ENCODE results near the gene GRSF1.

DNA sequence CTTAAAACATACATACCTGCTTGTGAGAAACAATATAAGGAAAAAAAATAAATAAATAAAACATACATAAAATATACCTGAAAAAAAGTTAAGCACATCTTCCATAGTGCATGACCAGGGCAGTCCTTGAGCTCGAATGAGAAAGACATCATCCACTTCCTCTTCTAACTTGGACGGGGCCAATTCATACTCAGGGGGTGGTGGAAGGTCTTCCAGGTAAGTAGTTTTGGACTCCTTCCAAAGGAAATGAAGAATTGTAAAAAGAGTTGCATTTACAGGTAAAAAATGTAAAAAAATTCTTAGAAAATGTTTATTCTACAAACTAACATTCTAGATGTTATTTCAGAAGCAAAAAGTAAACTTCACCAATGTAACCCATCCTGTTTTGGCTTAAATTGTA is 3.6 kb downstream of the GRSF1 start:
- TF ChIP-seq, protein P1, sequence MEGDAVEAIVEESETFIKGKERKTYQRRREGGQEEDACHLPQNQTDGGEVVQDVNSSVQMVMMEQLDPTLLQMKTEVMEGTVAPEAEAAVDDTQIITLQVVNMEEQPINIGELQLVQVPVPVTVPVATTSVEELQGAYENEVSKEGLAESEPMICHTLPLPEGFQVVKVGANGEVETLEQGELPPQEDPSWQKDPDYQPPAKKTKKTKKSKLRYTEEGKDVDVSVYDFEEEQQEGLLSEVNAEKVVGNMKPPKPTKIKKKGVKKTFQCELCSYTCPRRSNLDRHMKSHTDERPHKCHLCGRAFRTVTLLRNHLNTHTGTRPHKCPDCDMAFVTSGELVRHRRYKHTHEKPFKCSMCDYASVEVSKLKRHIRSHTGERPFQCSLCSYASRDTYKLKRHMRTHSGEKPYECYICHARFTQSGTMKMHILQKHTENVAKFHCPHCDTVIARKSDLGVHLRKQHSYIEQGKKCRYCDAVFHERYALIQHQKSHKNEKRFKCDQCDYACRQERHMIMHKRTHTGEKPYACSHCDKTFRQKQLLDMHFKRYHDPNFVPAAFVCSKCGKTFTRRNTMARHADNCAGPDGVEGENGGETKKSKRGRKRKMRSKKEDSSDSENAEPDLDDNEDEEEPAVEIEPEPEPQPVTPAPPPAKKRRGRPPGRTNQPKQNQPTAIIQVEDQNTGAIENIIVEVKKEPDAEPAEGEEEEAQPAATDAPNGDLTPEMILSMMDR (conservative IDR thresholded peaks at IDR 0.05), result no peak
- TF ChIP-seq EZH2 (IDR thresholded peaks at IDR 0.05; ENCODE audit: low read depth), result no peak
